ENCODE data around the gene ALDH4A1.

ALDH4A1 gene

GRCh38 chr1:18884419-18884717 lies 18.0 kb downstream of the ALDH4A1 start:
- Histone ChIP-seq H3K9ac (ENCODE audit: low read depth in 1 of 2, low read length in 2 of 2) (no peak overlapping the region), H3K9me3 (ENCODE audit: control insufficient read depth in 2 of 2, low read length in 2 of 2) (no peaks in the 10 kb centered on the region), H3K4me1 (ENCODE audit: control insufficient read depth in 2 of 2, insufficient read depth in 2 of 2, low read length in 2 of 2) (no peaks in the 10 kb centered on the region), H3K36me3 (ENCODE audit: control insufficient read depth in 2 of 2, insufficient read depth in 2 of 2, low read length in 2 of 2) (no peaks in the 10 kb centered on the region), H3K27me3 (ENCODE audit: control insufficient read depth in 2 of 2, insufficient read depth in 2 of 2, low read length in 2 of 2) (no peaks in the 10 kb centered on the region), H3K27ac (ENCODE audit: low read depth in 2 of 2, low read length in 2 of 2) (no peak overlapping the region), H3K4me3 (ENCODE audit: low read length in 2 of 2) (no peak overlapping the region)

- Histone ChIP-seq H3K27me3 (ENCODE audit: control insufficient read depth in 2 of 2, insufficient read depth in 2 of 2, low read length in 2 of 2) (no peaks in the 10 kb centered on the region), H3K27ac (ENCODE audit: low read depth in 2 of 2, low read length in 2 of 2) (no peak overlapping the region), H3K9ac (ENCODE audit: low read depth in 1 of 2, low read length in 2 of 2) (no peak overlapping the region), H3K36me3 (ENCODE audit: control insufficient read depth in 2 of 2, insufficient read depth in 2 of 2, low read length in 2 of 2) (no peaks in the 10 kb centered on the region), H3K9me3 (ENCODE audit: control insufficient read depth in 2 of 2, low read length in 2 of 2) (no peaks in the 10 kb centered on the region), H3K4me1 (ENCODE audit: control insufficient read depth in 2 of 2, insufficient read depth in 2 of 2, low read length in 2 of 2) (no peaks in the 10 kb centered on the region), H3K4me3 (ENCODE audit: low read length in 2 of 2) (no peak overlapping the region)
Measured at GRCh38 chr1:18883636-18884418, 18.5 kb downstream of the ALDH4A1 start.

GRCh38 chr1:18883079-18883478 lies 19.3 kb downstream of the ALDH4A1 start:
- H3K9ac ChIP-seq (ENCODE audit: low read depth in 1 of 2, low read length in 2 of 2): no peak overlapping the region
- H3K27me3 ChIP-seq (ENCODE audit: control insufficient read depth in 2 of 2, insufficient read depth in 2 of 2, low read length in 2 of 2): no peaks in the 10 kb centered on the region
- H3K27ac ChIP-seq (ENCODE audit: low read depth in 2 of 2, low read length in 2 of 2): no peak overlapping the region
- H3K4me3 ChIP-seq (ENCODE audit: low read length in 2 of 2): no peak overlapping the region
- no peaks in the 10 kb centered on the region for H3K36me3 ChIP-seq (ENCODE audit: control insufficient read depth in 2 of 2, insufficient read depth in 2 of 2, low read length in 2 of 2)
- no peaks in the 10 kb centered on the region for H3K4me1 ChIP-seq (ENCODE audit: control insufficient read depth in 2 of 2, insufficient read depth in 2 of 2, low read length in 2 of 2)
- H3K9me3 ChIP-seq (ENCODE audit: control insufficient read depth in 2 of 2, low read length in 2 of 2): no peaks in the 10 kb centered on the region

- Histone ChIP-seq H3K9ac (ENCODE audit: low read depth in 1 of 2, low read length in 2 of 2) (no peak overlapping the region), H3K4me3 (ENCODE audit: low read length in 2 of 2) (no peak overlapping the region), H3K36me3 (ENCODE audit: control insufficient read depth in 2 of 2, insufficient read depth in 2 of 2, low read length in 2 of 2) (no peaks in the 10 kb centered on the region), H3K9me3 (ENCODE audit: control insufficient read depth in 2 of 2, low read length in 2 of 2) (no peaks in the 10 kb centered on the region), H3K27me3 (ENCODE audit: control insufficient read depth in 2 of 2, insufficient read depth in 2 of 2, low read length in 2 of 2) (no peaks in the 10 kb centered on the region), H3K27ac (ENCODE audit: low read depth in 2 of 2, low read length in 2 of 2) (no peak overlapping the region), H3K4me1 (ENCODE audit: control insufficient read depth in 2 of 2, insufficient read depth in 2 of 2, low read length in 2 of 2) (no peaks in the 10 kb centered on the region)
Measured at GRCh38 chr1:18882486-18882885, 19.9 kb downstream of the ALDH4A1 start.

- Histone ChIP-seq H3K36me3 (ENCODE audit: control insufficient read depth in 2 of 2, insufficient read depth in 2 of 2, low read length in 2 of 2) (no peaks in the 10 kb centered on the region), H3K27ac (ENCODE audit: low read depth in 2 of 2, low read length in 2 of 2) (no peak overlapping the region), H3K9ac (ENCODE audit: low read depth in 1 of 2, low read length in 2 of 2) (no peak overlapping the region)
Measured at GRCh38 chr1:18881642-18882431, 20.5 kb downstream of the ALDH4A1 start.

GRCh38 chr1:18881164-18881563 lies 21.2 kb downstream of the ALDH4A1 start:
- Histone ChIP-seq H3K9me3 (ENCODE audit: control insufficient read depth in 2 of 2, low read length in 2 of 2) (no peaks in the 10 kb centered on the region), H3K9ac (ENCODE audit: low read depth in 1 of 2, low read length in 2 of 2) (no peak overlapping the region), H3K27me3 (ENCODE audit: control insufficient read depth in 2 of 2, insufficient read depth in 2 of 2, low read length in 2 of 2) (no peaks in the 10 kb centered on the region), H3K27ac (ENCODE audit: low read depth in 2 of 2, low read length in 2 of 2) (no peak overlapping the region), H3K4me3 (ENCODE audit: low read length in 2 of 2) (no peak overlapping the region), H3K4me1 (ENCODE audit: control insufficient read depth in 2 of 2, insufficient read depth in 2 of 2, low read length in 2 of 2) (no peaks in the 10 kb centered on the region), H3K36me3 (ENCODE audit: control insufficient read depth in 2 of 2, insufficient read depth in 2 of 2, low read length in 2 of 2) (no peaks in the 10 kb centered on the region)

More at GRCh38 chr1:18881642-18882431, 20.5 kb downstream of the ALDH4A1 start:
- no peak overlapping the region for H3K4me3 ChIP-seq (ENCODE audit: low read length in 2 of 2)
- H3K9me3 ChIP-seq (ENCODE audit: control insufficient read depth in 2 of 2, low read length in 2 of 2): no peaks in the 10 kb centered on the region
- H3K4me1 ChIP-seq (ENCODE audit: control insufficient read depth in 2 of 2, insufficient read depth in 2 of 2, low read length in 2 of 2): no peaks in the 10 kb centered on the region
- no peaks in the 10 kb centered on the region for H3K27me3 ChIP-seq (ENCODE audit: control insufficient read depth in 2 of 2, insufficient read depth in 2 of 2, low read length in 2 of 2)

- H3K4me1 ChIP-seq (ENCODE audit: control insufficient read depth in 2 of 2, insufficient read depth in 2 of 2, low read length in 2 of 2): no peaks in the 10 kb centered on the region
- H3K9me3 ChIP-seq (ENCODE audit: control insufficient read depth in 2 of 2, low read length in 2 of 2): no peaks in the 10 kb centered on the region
- H3K27me3 ChIP-seq (ENCODE audit: control insufficient read depth in 2 of 2, insufficient read depth in 2 of 2, low read length in 2 of 2): no peaks in the 10 kb centered on the region
- H3K4me3 ChIP-seq (ENCODE audit: low read length in 2 of 2): no peak overlapping the region
- no peak overlapping the region for H3K9ac ChIP-seq (ENCODE audit: low read depth in 1 of 2, low read length in 2 of 2)
- no peak overlapping the region for H3K27ac ChIP-seq (ENCODE audit: low read depth in 2 of 2, low read length in 2 of 2)
- no peaks in the 10 kb centered on the region for H3K36me3 ChIP-seq (ENCODE audit: control insufficient read depth in 2 of 2, insufficient read depth in 2 of 2, low read length in 2 of 2)
Measured at GRCh38 chr1:18880585-18880984, 21.8 kb downstream of the ALDH4A1 start.

- H3K36me3 ChIP-seq (ENCODE audit: control insufficient read depth in 2 of 2, insufficient read depth in 2 of 2, low read length in 2 of 2): no peaks in the 10 kb centered on the region
Measured at GRCh38 chr1:18879791-18880309, 22.5 kb downstream of the ALDH4A1 start.

GRCh38 chr1:18879215-18879790 lies 23.1 kb downstream of the ALDH4A1 start:
- no peaks in the 10 kb centered on the region for H3K27me3 ChIP-seq (ENCODE audit: control insufficient read depth in 2 of 2, insufficient read depth in 2 of 2, low read length in 2 of 2)
- no peak overlapping the region for H3K4me3 ChIP-seq (ENCODE audit: low read length in 2 of 2)
- H3K27ac ChIP-seq (ENCODE audit: low read depth in 2 of 2, low read length in 2 of 2): no peak overlapping the region
- peaks cover 0 to 4% of the 10 kb centered on the region in 2 donors for H3K4me1 ChIP-seq (ENCODE audit: control insufficient read depth in 2 of 2, insufficient read depth in 2 of 2, low read length in 2 of 2)
- H3K9me3 ChIP-seq (ENCODE audit: control insufficient read depth in 2 of 2, low read length in 2 of 2): no peaks in the 10 kb centered on the region
- H3K9ac ChIP-seq (ENCODE audit: low read depth in 1 of 2, low read length in 2 of 2): no peak overlapping the region
- no peaks in the 10 kb centered on the region for H3K36me3 ChIP-seq (ENCODE audit: control insufficient read depth in 2 of 2, insufficient read depth in 2 of 2, low read length in 2 of 2)

More at GRCh38 chr1:18879791-18880309, 22.5 kb downstream of the ALDH4A1 start:
- H3K27ac ChIP-seq (ENCODE audit: low read depth in 2 of 2, low read length in 2 of 2): no peak overlapping the region
- no peak overlapping the region for H3K9ac ChIP-seq (ENCODE audit: low read depth in 1 of 2, low read length in 2 of 2)
- no peaks in the 10 kb centered on the region for H3K9me3 ChIP-seq (ENCODE audit: control insufficient read depth in 2 of 2, low read length in 2 of 2)
- no peaks in the 10 kb centered on the region for H3K27me3 ChIP-seq (ENCODE audit: control insufficient read depth in 2 of 2, insufficient read depth in 2 of 2, low read length in 2 of 2)
- no peak overlapping the region for H3K4me3 ChIP-seq (ENCODE audit: low read length in 2 of 2)
- H3K4me1 ChIP-seq (ENCODE audit: control insufficient read depth in 2 of 2, insufficient read depth in 2 of 2, low read length in 2 of 2): peaks cover 0 to 2% of the 10 kb centered on the region in 2 donors

Measured in mucosa of rectum (tissue), 2 donors.